ENCODE measurements around the gene THSD4. TPM values are rescaled to one million over a fixed set of nuclear protein-coding genes. Genes with fewer than 3 reads are reported as not detected.
"Not testable (repeated sequence)": the region's sequence is repeated elsewhere in the genome, so short reads cannot be mapped to it uniquely, and the experiment has no call there.

THSD4 gene
- polyA plus RNA-seq, 1 donor = 30.2 TPM

- peak; percentile 36 for DNase-seq
Measured at GRCh38 chr15:71149646-71150557, 34.6 kb downstream of the THSD4 start.

GRCh38 chr15:71151081-71151480, 35.8 kb downstream of the THSD4 start:
- peak; percentile 17 for DNase-seq

- DNase-seq = no peak
Measured at GRCh38 chr15:71152542-71152941, 37.3 kb downstream of the THSD4 start.

GRCh38 chr15:71153823-71154524, 38.7 kb downstream of the THSD4 start:
- no peak for DNase-seq

- DNase-seq = no peak
Measured at GRCh38 chr15:71154607-71155200, 39.4 kb downstream of the THSD4 start.

GRCh38 chr15:71155534-71155933, 40.3 kb downstream of the THSD4 start:
- no peak for DNase-seq

- DNase-seq = no peak
Measured at GRCh38 chr15:71160976-71161375, 45.7 kb downstream of the THSD4 start.

- no peak for DNase-seq
Measured at GRCh38 chr15:71162309-71162708, 47.0 kb downstream of the THSD4 start.

GRCh38 chr15:71164606-71165005, 49.3 kb downstream of the THSD4 start:
- not testable (repeated sequence) for DNase-seq

GRCh38 chr15:71167445-71168165, 52.3 kb downstream of the THSD4 start:
- DNase-seq = no peak

GRCh38 chr15:71168166-71168834, 53.0 kb downstream of the THSD4 start:
- DNase-seq = no peak

GRCh38 chr15:71170163-71170562, 54.9 kb downstream of the THSD4 start:
- DNase-seq = no peak

GRCh38 chr15:71171195-71171594, 55.9 kb downstream of the THSD4 start:
- DNase-seq = no peak

- not testable (repeated sequence) for DNase-seq
Measured at GRCh38 chr15:71174360-71174759, 59.1 kb downstream of the THSD4 start.

GRCh38 chr15:71180986-71181853, 65.9 kb downstream of the THSD4 start:
- peak; percentile 34 for DNase-seq

- DNase-seq = no peak
Measured at GRCh38 chr15:71182522-71182921, 67.3 kb downstream of the THSD4 start.

- DNase-seq = no peak
Measured at GRCh38 chr15:71183063-71183462, 67.8 kb downstream of the THSD4 start.

GRCh38 chr15:71185706-71186105, 70.4 kb downstream of the THSD4 start:
- no peak for DNase-seq

- no peak for DNase-seq
Measured at GRCh38 chr15:71186267-71186666, 71.0 kb downstream of the THSD4 start.

GRCh38 chr15:71187078-71187477, 71.8 kb downstream of the THSD4 start:
- no peak for DNase-seq

GRCh38 chr15:71187526-71187925, 72.3 kb downstream of the THSD4 start:
- no peak for DNase-seq

All from left kidney (tissue), 2 donors.